Mesothelial cell of epicardium (in vitro differentiated cells): ENCODE results near the gene IQGAP2. TPM values are rescaled to one million over a fixed set of nuclear protein-coding genes. Genes with fewer than 3 reads are reported as not detected.
A peak's percentile ranks its signal among the peaks of the same experiment; 100 is the strongest.

Experiments
- DNase-seq, 2 experiments: peaks; one replicate each; pipeline ENCODE4 v3.0.0; 2021; ENCODE audit warnings: low spot score in 2 of 2; ENCODE audit not compliant: unreplicated experiment in 2 of 2
- H3K27ac Mint-ChIP-seq: 2 replicates; pipeline ENCODE4 v1.8.0; 2021; ENCODE audit warnings: mixed read lengths
- H3K27me3 Mint-ChIP-seq: 2 replicates; pipeline ENCODE4 v1.8.0; 2021; ENCODE audit warnings: low read depth, mixed read lengths
- H3K36me3 Mint-ChIP-seq: 2 replicates; pipeline ENCODE4 v1.8.0; 2021; ENCODE audit warnings: mixed read lengths
- H3K4me1 Mint-ChIP-seq: 2 replicates; pipeline ENCODE4 v1.8.0; 2021; ENCODE audit warnings: mixed read lengths
- H3K4me3 Mint-ChIP-seq: 2 replicates; pipeline ENCODE4 v1.8.0; 2021; ENCODE audit warnings: mild to moderate bottlenecking, moderate library complexity, mixed read lengths
- H3K9me3 Mint-ChIP-seq: 2 replicates; pipeline ENCODE4 v1.8.0; 2021; ENCODE audit warnings: mixed read lengths
- total RNA-seq: library from RNA; stranded (reverse); gene quantifications from 3 replicates; pipeline ENCODE4 v1.2.1, GENCODE V29; 2021
- TF ChIP-seq, protein P1 (sequence below): fragments of 200-600 bp; sonication (generic); IDR thresholded peaks from one replicate; pipeline ENCODE4 v1.5.0; 2021; ENCODE audit warnings: antibody characterized with exemption; ENCODE audit not compliant: unreplicated experiment

The IQGAP2 gene
- total RNA-seq, 1 donor from 2014 or later = 13.9 TPM

DNA sequence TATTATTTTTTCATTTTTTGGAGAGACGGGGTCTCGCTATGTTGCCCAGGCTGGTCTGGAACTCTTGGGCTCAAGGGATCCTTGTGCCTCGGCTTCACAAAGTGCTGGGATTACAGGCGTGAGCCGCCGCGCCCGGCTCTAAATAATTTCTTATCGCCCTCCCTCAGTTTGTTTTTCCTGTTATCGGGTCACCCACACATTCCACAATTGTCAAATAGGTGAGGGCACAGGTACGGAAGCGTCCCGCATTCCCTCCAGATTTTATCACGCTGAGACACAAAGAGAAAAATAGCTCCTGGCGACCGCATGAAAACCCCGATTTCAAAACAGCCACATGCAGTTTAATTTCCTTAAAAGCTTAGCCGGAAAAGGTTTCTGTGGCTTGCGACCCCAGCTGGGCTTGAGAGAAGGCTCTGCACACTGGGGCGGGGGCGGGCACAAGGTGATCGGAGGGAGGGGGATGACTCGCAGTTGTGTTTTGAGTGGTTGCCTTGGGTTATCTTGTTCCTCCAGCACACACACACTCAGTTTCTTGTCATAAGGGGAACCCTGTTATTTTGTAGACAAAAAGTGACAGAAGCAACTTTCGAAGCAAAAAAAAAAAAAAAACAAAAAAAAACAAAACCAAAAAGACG, 717 bp upstream of the IQGAP2 start:
- peak overlapping the region; percentile 97 for H3K27ac Mint-ChIP-seq
- TF ChIP-seq, protein P1, sequence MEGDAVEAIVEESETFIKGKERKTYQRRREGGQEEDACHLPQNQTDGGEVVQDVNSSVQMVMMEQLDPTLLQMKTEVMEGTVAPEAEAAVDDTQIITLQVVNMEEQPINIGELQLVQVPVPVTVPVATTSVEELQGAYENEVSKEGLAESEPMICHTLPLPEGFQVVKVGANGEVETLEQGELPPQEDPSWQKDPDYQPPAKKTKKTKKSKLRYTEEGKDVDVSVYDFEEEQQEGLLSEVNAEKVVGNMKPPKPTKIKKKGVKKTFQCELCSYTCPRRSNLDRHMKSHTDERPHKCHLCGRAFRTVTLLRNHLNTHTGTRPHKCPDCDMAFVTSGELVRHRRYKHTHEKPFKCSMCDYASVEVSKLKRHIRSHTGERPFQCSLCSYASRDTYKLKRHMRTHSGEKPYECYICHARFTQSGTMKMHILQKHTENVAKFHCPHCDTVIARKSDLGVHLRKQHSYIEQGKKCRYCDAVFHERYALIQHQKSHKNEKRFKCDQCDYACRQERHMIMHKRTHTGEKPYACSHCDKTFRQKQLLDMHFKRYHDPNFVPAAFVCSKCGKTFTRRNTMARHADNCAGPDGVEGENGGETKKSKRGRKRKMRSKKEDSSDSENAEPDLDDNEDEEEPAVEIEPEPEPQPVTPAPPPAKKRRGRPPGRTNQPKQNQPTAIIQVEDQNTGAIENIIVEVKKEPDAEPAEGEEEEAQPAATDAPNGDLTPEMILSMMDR = no peak
- H3K4me3 Mint-ChIP-seq = peak overlapping the region; percentile 96
- no peaks in the 10 kb centered on the region for H3K27me3 Mint-ChIP-seq
- DNase-seq = peak in 1 of 2 experiments; percentile 41
- H3K4me1 Mint-ChIP-seq = peaks cover 18% of the 10 kb centered on the region
- no peaks in the 10 kb centered on the region for H3K9me3 Mint-ChIP-seq
- H3K36me3 Mint-ChIP-seq = no peaks in the 10 kb centered on the region

DNA sequence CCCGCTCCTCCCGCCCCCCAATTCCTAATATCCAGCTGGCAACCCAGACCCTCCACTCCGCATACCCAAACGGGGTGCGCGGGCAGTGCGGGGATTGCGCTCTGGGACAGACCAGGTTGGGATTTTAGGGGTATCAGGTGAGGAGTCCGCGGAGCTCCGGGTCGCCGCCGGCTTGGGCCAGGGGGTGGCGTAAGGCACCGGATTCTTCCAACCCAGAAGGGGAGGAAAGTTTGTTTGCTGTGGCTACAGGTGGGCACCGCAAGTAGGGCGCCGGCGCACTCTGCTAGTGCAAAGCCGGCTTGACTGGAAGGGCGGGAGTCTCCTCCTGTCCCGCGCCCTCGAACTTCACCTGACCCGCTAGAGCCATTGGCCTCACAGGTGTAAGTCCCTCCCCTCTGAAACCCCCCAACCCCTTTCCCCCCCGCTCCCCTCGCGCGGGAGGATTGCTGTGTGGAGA, 709 bp downstream of the IQGAP2 start:
- TF ChIP-seq, protein P1 = no peak
- Mint-ChIP-seq H3K9me3 (no peaks in the 10 kb centered on the region), H3K27me3 (no peaks in the 10 kb centered on the region), H3K27ac (no peak overlapping the region), H3K36me3 (no peaks in the 10 kb centered on the region), H3K4me3 (peak overlapping the region; percentile 96), H3K4me1 (peaks cover 18% of the 10 kb centered on the region)
- DNase-seq = peak; percentile 39 to 72

DNA sequence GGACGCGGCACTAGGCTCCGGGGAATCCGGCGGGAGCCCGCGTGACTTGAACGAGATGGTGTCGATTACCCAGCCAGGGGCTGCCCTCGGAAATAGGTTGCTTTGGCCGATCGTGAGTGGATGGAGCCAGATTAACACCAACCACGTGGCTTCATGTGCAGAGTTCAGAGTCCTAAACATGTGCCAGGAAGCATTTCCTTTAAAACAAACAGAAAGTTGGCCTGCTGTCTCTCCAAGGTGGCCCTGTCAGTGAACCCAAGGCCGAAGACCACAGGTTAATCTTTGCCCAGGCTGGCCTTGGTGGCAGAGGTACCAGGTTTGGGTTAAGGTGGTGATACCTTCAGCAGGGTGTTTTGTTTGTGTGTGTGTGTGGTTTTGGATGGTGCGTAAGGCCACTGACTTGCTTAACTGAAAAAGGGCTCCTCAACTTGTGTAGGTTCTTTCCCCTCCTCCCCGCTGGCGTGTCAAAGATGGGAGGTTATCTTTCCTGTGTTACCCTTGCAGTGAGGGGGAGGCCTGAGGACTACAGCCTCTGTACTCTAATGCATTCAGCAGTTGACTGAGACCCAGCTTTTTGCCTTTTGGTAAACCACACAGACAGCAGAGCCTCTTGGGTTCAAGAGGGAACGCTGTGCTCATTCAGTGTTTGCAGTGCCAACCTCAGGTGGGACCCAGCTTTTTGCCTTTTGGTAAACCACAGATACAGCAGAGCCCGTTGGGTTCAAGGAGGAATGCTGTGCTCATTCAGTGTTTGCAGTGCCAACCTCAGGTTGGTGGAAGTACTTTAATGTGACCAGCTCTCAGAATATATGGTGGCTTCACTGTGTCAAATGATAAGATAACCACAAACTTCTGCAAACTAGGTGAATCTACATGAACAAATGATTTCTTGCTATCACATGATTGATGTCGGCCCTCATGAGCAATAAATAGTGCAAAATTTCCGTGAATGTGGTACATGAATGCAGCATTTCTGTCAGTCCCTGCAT, 1.4 kb downstream of the IQGAP2 start:
- DNase-seq = no peak
- Mint-ChIP-seq H3K27ac (peak overlapping the region; percentile 11), H3K27me3 (no peaks in the 10 kb centered on the region), H3K4me1 (peaks cover 18% of the 10 kb centered on the region), H3K4me3 (peak overlapping the region; percentile 96), H3K36me3 (no peaks in the 10 kb centered on the region), H3K9me3 (no peaks in the 10 kb centered on the region)
- TF ChIP-seq, protein P1 = no peak

DNA sequence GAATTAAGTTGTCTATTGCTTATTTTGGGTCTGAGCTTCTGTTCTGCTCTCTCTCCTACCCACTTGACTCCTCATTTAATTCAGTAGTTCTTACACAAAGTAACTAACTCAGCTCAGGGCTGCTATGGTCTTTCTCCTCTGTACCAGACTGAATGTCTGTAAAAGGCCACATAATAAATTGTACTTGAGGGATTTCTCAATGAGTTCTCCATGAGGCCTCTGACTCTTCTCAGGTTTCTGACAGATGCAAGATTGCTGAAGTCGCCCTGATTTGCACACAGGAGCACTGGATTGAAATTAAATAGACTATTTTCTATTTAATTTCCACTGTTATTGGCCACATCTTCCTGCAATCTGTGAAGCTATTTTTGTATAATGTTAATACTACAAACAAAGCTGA, 2.9 kb downstream of the IQGAP2 start:
- Mint-ChIP-seq H3K27ac (no peak overlapping the region), H3K4me3 (no peak overlapping the region), H3K4me1 (peaks cover 18% of the 10 kb centered on the region), H3K36me3 (no peaks in the 10 kb centered on the region), H3K9me3 (no peaks in the 10 kb centered on the region), H3K27me3 (no peaks in the 10 kb centered on the region)
- TF ChIP-seq, protein P1 = no peak
- DNase-seq = no peak

DNA sequence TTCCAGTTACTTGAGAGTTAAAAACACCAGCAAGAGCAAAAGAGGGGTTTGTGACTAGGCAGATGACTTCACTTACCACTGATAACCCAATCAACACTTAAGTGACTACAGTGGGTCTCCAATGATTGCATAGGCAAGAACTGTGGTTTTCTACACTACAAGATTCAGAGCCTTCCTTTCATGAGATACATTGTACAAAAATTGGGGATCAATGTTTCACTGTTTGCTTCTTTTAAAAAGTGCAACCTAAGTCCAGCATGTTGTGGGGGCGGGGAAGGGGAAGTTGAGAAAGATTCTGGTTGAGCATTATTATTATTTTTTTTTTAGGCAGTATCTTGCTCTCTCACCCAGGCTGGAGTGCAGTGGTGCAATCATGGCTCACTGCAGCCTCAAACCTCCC, 3.6 kb downstream of the IQGAP2 start:
- no peaks in the 10 kb centered on the region for H3K27me3 Mint-ChIP-seq
- no peaks in the 10 kb centered on the region for H3K36me3 Mint-ChIP-seq
- H3K4me1 Mint-ChIP-seq = peaks cover 18% of the 10 kb centered on the region
- H3K4me3 Mint-ChIP-seq = no peak overlapping the region
- H3K9me3 Mint-ChIP-seq = no peaks in the 10 kb centered on the region
- TF ChIP-seq, protein P1 = no peak
- DNase-seq = no peak
- no peak overlapping the region for H3K27ac Mint-ChIP-seq
